Measurements from ENCODE around the gene DMKN.

Gene DMKN

GRCh38 chr19:35555301-35556005 is 42.0 kb upstream of the DMKN start:
- no peak for DNase-seq (ENCODE audit: low read depth)
- TF ChIP-seq CTCF (IDR thresholded peaks at IDR 0.05; ENCODE audit: insufficient read depth, low read depth, low read length, missing control alignments), result no peak
- no peak overlapping the region for H3K4me3 ChIP-seq (ENCODE audit: low read length)

- DNase-seq (ENCODE audit: low read depth), result no peak
- no peak for TF ChIP-seq CTCF (IDR thresholded peaks at IDR 0.05; ENCODE audit: insufficient read depth, low read depth, low read length, missing control alignments)
- H3K4me3 ChIP-seq (ENCODE audit: low read length), result no peak overlapping the region
Measured at GRCh38 chr19:35554076-35554475, 40.6 kb upstream of the DMKN start.

GRCh38 chr19:35553385-35554000 is 40.0 kb upstream of the DMKN start:
- no peak for TF ChIP-seq CTCF (IDR thresholded peaks at IDR 0.05; ENCODE audit: insufficient read depth, low read depth, low read length, missing control alignments)
- DNase-seq (ENCODE audit: low read depth), result no peak
- no peak overlapping the region for H3K4me3 ChIP-seq (ENCODE audit: low read length)

GRCh38 chr19:35552534-35553384 is 39.3 kb upstream of the DMKN start:
- no peak for TF ChIP-seq CTCF (IDR thresholded peaks at IDR 0.05; ENCODE audit: insufficient read depth, low read depth, low read length, missing control alignments)
- no peak overlapping the region for H3K4me3 ChIP-seq (ENCODE audit: low read length)
- DNase-seq (ENCODE audit: low read depth), result no peak

GRCh38 chr19:35551091-35551810 is 37.8 kb upstream of the DMKN start:
- TF ChIP-seq CTCF (IDR thresholded peaks at IDR 0.05; ENCODE audit: insufficient read depth, low read depth, low read length, missing control alignments), result no peak
- DNase-seq (ENCODE audit: low read depth), result no peak
- no peak overlapping the region for H3K4me3 ChIP-seq (ENCODE audit: low read length)

- no peak for TF ChIP-seq CTCF (IDR thresholded peaks at IDR 0.05; ENCODE audit: insufficient read depth, low read depth, low read length, missing control alignments)
- H3K4me3 ChIP-seq (ENCODE audit: low read length), result no peak overlapping the region
- DNase-seq (ENCODE audit: low read depth), result no peak
Measured at GRCh38 chr19:35549879-35550523, 36.6 kb upstream of the DMKN start.
